Smooth muscle cell (in vitro differentiated cells): ENCODE data around the gene FABP6. TPM values are rescaled to one million over a fixed set of nuclear protein-coding genes. Genes with fewer than 3 reads are reported as not detected.
A peak's percentile ranks its signal among the peaks of the same experiment; 100 is the strongest.

Experiments used
- DNase-seq: peaks from one replicate; lab custom pipeline; 2025; ENCODE audit not compliant: unreplicated experiment; lab: John Stamatoyannopoulos, UW
- H2AFZ ChIP-seq: fragments of 200-600 bp; sonication (generic); 2 replicates; pipeline ENCODE4 v1.6.0; 2016; ENCODE audit warnings: antibody characterized with exemption, low read depth, mild to moderate bottlenecking
- H3F3A ChIP-seq: fragments of 200-600 bp; sonication (generic); 2 replicates; pipeline ENCODE4 v1.6.0; 2017; ENCODE audit warnings: antibody characterized with exemption, low read depth
- H3K27ac ChIP-seq: fragments of 200-600 bp; sonication (generic); 2 replicates; pipeline ENCODE4 v1.5.1; 2016; ENCODE audit warnings: low read depth, mild to moderate bottlenecking
- H3K27me3 ChIP-seq: fragments of 200-600 bp; sonication (generic); 2 replicates; pipeline ENCODE4 v1.6.1; 2016; ENCODE audit warnings: low read depth, mild to moderate bottlenecking
- H3K36me3 ChIP-seq: fragments of 200-600 bp; sonication (generic); 2 replicates; pipeline ENCODE4 v1.5.1; 2016; ENCODE audit warnings: low read depth
- H3K4me1 ChIP-seq: fragments of 200-600 bp; sonication (generic); 2 replicates; pipeline ENCODE4 v1.5.1; 2016; ENCODE audit warnings: low read depth
- H3K4me2 ChIP-seq: fragments of 200-600 bp; sonication (generic); 2 replicates; pipeline ENCODE4 v1.6.0; 2016; ENCODE audit warnings: mild to moderate bottlenecking
- H3K4me3 ChIP-seq: fragments of 200-600 bp; sonication (generic); 2 replicates; pipeline ENCODE4 v1.5.1; 2016; ENCODE audit warnings: mild to moderate bottlenecking
- H3K79me2 ChIP-seq: fragments of 200-600 bp; sonication (generic); 2 replicates; pipeline ENCODE4 v1.6.0; 2016; ENCODE audit warnings: low read depth, mild to moderate bottlenecking
- H3K9ac ChIP-seq: fragments of 200-600 bp; sonication (generic); 2 replicates; pipeline ENCODE4 v1.6.0; 2016; ENCODE audit warnings: low read depth
- H3K9me3 ChIP-seq: fragments of 200-600 bp; sonication (generic); replicated peaks from 2 replicates; pipeline ENCODE4 v1.5.1; 2016; ENCODE audit warnings: low read depth
- H4K20me1 ChIP-seq: fragments of 200-600 bp; sonication (generic); 2 replicates; pipeline ENCODE4 v1.6.0; 2016; ENCODE audit warnings: low read depth
- CTCF ChIP-seq: fragments of 200-600 bp; sonication (generic); IDR thresholded peaks from 2 replicates; pipeline ENCODE4 v1.5.1; 2017; ENCODE audit warnings: borderline replicate concordance, mild to moderate bottlenecking, antibody characterized with exemption; ENCODE audit not compliant: insufficient read depth, poor library complexity, severe bottlenecking
- whole genome bisulfite sequencing: methylation state at CpG from one replicate; pipeline ENCODE4 v1.1.7; 2016; ENCODE audit warnings: low lambda C conversion rate; 5-methylcytosine and 5-hydroxymethylcytosine counted together
- polyA plus RNA-seq: library from polyadenylated mRNA; unstranded; fragments of >200 nt; fragmentation: Nextera tagmentation; extraction: Ambion mirVana; gene quantifications from 2 replicates; pipeline ENCODE4 v1.2.1, GENCODE V29; 2016
- total RNA-seq: library from RNA; depleted of rRNA; stranded (reverse); fragments of >200 nt; gene quantifications from 2 replicates; pipeline ENCODE4 v1.2.3, GENCODE V29; 2014

FABP6 gene
- total and polyA plus RNA-seq, 2 experiments from 2014 or later: 1.3 TPM; not detected in 1

- H3K9me3 ChIP-seq: no peaks in the 10 kb centered on the region
- no peaks in the 10 kb centered on the region for H3K27me3 ChIP-seq
- DNase-seq: no peak
- no peaks in the 10 kb centered on the region for H3K79me2 ChIP-seq
- peaks cover 43% of the 10 kb centered on the region for H3K4me1 ChIP-seq
- no peak overlapping the region for H3K4me3 ChIP-seq
- H3F3A ChIP-seq: peaks cover 6% of the 10 kb centered on the region
- H2AFZ ChIP-seq: no peak overlapping the region
- H3K4me2 ChIP-seq: no peak overlapping the region
- no peak overlapping the region for H3K27ac ChIP-seq
- no peaks in the 10 kb centered on the region for H3K36me3 ChIP-seq
- no peak for TF ChIP-seq CTCF
- WGBS: 89% methylated on average over 5 of the region's 5 CpGs
- H3K9ac ChIP-seq: no peak overlapping the region
- H4K20me1 ChIP-seq: peaks cover 11% of the 10 kb centered on the region
Observed at GRCh38 chr5:160266044-160266443, 36.7 kb downstream of the FABP6 start.

GRCh38 chr5:160266752-160267345 lies 37.5 kb downstream of the FABP6 start:
- Histone ChIP-seq H3K4me2 (no peak overlapping the region), H3K27me3 (no peaks in the 10 kb centered on the region), H3K9me3 (no peaks in the 10 kb centered on the region), H3K36me3 (no peaks in the 10 kb centered on the region), H3K79me2 (no peaks in the 10 kb centered on the region), H3F3A (peaks cover 7% of the 10 kb centered on the region), H3K27ac (no peak overlapping the region), H2AFZ (no peak overlapping the region), H3K4me3 (no peak overlapping the region), H3K9ac (no peak overlapping the region), H4K20me1 (peaks cover 4% of the 10 kb centered on the region), H3K4me1 (peaks cover 43% of the 10 kb centered on the region)
- no peak for TF ChIP-seq CTCF
- 65% methylated on average over 9 of the region's 9 CpGs for WGBS
- DNase-seq: no peak

GRCh38 chr5:160268121-160268520 lies 38.8 kb downstream of the FABP6 start:
- no peak for TF ChIP-seq CTCF
- Histone ChIP-seq H4K20me1 (no peaks in the 10 kb centered on the region), H3K4me3 (no peak overlapping the region), H3K9ac (no peak overlapping the region), H3K36me3 (no peaks in the 10 kb centered on the region), H3K4me1 (peaks cover 40% of the 10 kb centered on the region), H3K79me2 (no peaks in the 10 kb centered on the region), H3K9me3 (no peaks in the 10 kb centered on the region), H3K27me3 (no peaks in the 10 kb centered on the region), H3K27ac (no peak overlapping the region), H3K4me2 (no peak overlapping the region), H3F3A (peaks cover 7% of the 10 kb centered on the region), H2AFZ (no peak overlapping the region)
- 94% methylated on average over 5 of the region's 5 CpGs for WGBS
- DNase-seq: no peak

- H3K9me3 ChIP-seq: no peaks in the 10 kb centered on the region
- peaks cover 36% of the 10 kb centered on the region for H3K4me1 ChIP-seq
- no peak overlapping the region for H3K4me3 ChIP-seq
- peak overlapping the region; percentile 68 for H3K27ac ChIP-seq
- no peaks in the 10 kb centered on the region for H3K27me3 ChIP-seq
- peaks cover 7% of the 10 kb centered on the region for H3F3A ChIP-seq
- H2AFZ ChIP-seq: no peak overlapping the region
- TF ChIP-seq CTCF: no peak
- H3K9ac ChIP-seq: no peak overlapping the region
- no peaks in the 10 kb centered on the region for H3K79me2 ChIP-seq
- peak overlapping the region; percentile 12 for H3K4me2 ChIP-seq
- no peaks in the 10 kb centered on the region for H4K20me1 ChIP-seq
- no peak for DNase-seq
- no peaks in the 10 kb centered on the region for H3K36me3 ChIP-seq
- 51% methylated on average over 10 of the region's 10 CpGs for WGBS
Observed at GRCh38 chr5:160269017-160269416, 39.7 kb downstream of the FABP6 start.
